ENCODE data around the gene CSNK1E.

The CSNK1E gene

DNA sequence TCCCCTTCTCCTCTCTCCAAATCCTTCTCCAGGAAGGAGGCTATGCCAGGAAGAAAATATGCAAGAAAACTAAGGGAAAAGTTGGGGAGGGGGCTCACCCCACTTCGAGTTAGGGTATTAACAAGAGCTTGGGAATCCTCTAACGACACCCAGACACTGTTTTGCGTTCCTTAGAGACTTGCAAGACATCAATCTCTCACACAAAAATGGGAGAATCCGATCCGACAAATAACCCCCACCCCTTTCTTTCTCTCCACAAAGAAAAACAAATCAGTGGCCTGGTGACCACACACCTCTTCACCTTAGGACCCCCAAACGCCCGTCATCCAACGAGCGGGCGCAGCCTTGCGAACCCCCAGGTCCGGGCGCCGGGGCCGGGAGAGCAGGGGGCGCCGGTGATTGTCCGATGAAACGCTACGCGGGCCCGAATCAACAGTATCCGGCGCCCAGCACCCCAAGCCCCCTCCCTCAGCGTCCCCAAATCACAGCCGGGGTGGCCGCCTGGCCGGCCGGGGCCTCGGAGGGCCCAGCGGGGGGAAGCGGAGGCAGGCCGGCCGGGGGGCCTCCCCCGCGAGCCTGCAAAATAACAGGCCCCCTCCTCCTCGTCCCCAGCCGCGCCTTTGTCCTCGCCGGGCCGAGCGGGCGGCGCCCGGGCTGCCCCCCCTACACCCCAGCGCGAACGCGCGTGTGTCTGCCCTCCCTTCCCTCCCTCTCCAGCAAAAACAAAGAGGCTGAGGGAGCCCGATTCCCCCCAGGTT, 690 bp downstream of the CSNK1E start:
- peak overlapping the region; percentile 90 for H3K4me3 Mint-ChIP-seq
- no peaks in the 10 kb centered on the region for H3K9me3 Mint-ChIP-seq
- H3K36me3 Mint-ChIP-seq (ENCODE audit: low read depth) = peaks cover 4% of the 10 kb centered on the region
- peak overlapping the region; percentile 93 for H3K27ac Mint-ChIP-seq
- peak; percentile 33 for DNase-seq (ENCODE audit: low spot score)
- peaks cover 37% of the 10 kb centered on the region for H3K4me1 Mint-ChIP-seq (ENCODE audit: low read depth)
- H3K27me3 Mint-ChIP-seq (ENCODE audit: low read depth) = no peaks in the 10 kb centered on the region

DNA sequence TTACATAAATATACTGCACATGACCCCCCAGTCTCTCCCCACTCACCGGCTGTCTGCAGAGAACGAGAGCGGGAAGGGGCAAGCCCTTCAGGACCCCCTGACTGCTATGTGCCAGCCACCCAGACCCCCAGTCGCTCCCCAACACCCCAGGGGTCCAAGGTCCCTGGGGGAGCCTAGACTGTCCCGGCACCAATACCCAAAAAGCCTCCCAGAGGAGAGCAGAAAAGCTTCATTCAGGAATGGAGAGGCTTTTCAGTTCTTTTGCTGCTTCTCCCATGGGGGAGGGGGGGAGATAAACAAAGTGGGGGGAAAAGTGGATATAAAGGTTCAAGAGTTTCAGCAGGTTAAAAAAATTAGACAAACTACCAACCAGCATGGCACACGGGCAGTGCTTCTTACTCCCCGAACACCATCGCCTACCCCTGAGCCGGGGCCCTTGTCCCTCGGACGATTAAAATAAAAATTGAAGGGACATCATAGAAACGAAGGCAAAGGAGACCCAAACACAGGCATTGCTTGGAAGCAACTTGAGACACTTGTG, 1.3 kb downstream of the CSNK1E start:
- Mint-ChIP-seq H3K9me3 (no peaks in the 10 kb centered on the region), H3K4me3 (peak overlapping the region; percentile 90), H3K27ac (peak overlapping the region; percentile 93), H3K27me3 (ENCODE audit: low read depth) (no peaks in the 10 kb centered on the region), H3K36me3 (ENCODE audit: low read depth) (peaks cover 7% of the 10 kb centered on the region), H3K4me1 (ENCODE audit: low read depth) (peaks cover 43% of the 10 kb centered on the region)
- no peak for DNase-seq (ENCODE audit: low spot score)

GRCh38 chr22:38314933-38315822, 2.1 kb downstream of the CSNK1E start:
- peak overlapping the region; percentile 90 for H3K4me3 Mint-ChIP-seq
- H3K9me3 Mint-ChIP-seq = no peaks in the 10 kb centered on the region
- peaks cover 7% of the 10 kb centered on the region for H3K36me3 Mint-ChIP-seq (ENCODE audit: low read depth)

GRCh38 chr22:38314051-38314932, 2.9 kb downstream of the CSNK1E start:
- peak overlapping the region; percentile 93 for H3K27ac Mint-ChIP-seq
- H3K36me3 Mint-ChIP-seq (ENCODE audit: low read depth) = peaks cover 7% of the 10 kb centered on the region
- no peaks in the 10 kb centered on the region for H3K9me3 Mint-ChIP-seq
- no peaks in the 10 kb centered on the region for H3K27me3 Mint-ChIP-seq (ENCODE audit: low read depth)
- peaks cover 47% of the 10 kb centered on the region for H3K4me1 Mint-ChIP-seq (ENCODE audit: low read depth)
- H3K4me3 Mint-ChIP-seq = peak overlapping the region; percentile 90
- DNase-seq (ENCODE audit: low spot score) = no peak

More at GRCh38 chr22:38314933-38315822, 2.1 kb downstream of the CSNK1E start:
- H3K27me3 Mint-ChIP-seq (ENCODE audit: low read depth) = no peaks in the 10 kb centered on the region
- H3K27ac Mint-ChIP-seq = peak overlapping the region; percentile 93
- DNase-seq (ENCODE audit: low spot score) = no peak
- peaks cover 47% of the 10 kb centered on the region for H3K4me1 Mint-ChIP-seq (ENCODE audit: low read depth)

GRCh38 chr22:38313384-38313955, 3.8 kb downstream of the CSNK1E start:
- H3K27me3 Mint-ChIP-seq (ENCODE audit: low read depth) = no peaks in the 10 kb centered on the region
- peak overlapping the region; percentile 81 for H3K27ac Mint-ChIP-seq
- DNase-seq (ENCODE audit: low spot score) = no peak
- peaks cover 8% of the 10 kb centered on the region for H3K36me3 Mint-ChIP-seq (ENCODE audit: low read depth)
- no peaks in the 10 kb centered on the region for H3K9me3 Mint-ChIP-seq
- peaks cover 49% of the 10 kb centered on the region for H3K4me1 Mint-ChIP-seq (ENCODE audit: low read depth)
- H3K4me3 Mint-ChIP-seq = peak overlapping the region; percentile 62

DNA sequence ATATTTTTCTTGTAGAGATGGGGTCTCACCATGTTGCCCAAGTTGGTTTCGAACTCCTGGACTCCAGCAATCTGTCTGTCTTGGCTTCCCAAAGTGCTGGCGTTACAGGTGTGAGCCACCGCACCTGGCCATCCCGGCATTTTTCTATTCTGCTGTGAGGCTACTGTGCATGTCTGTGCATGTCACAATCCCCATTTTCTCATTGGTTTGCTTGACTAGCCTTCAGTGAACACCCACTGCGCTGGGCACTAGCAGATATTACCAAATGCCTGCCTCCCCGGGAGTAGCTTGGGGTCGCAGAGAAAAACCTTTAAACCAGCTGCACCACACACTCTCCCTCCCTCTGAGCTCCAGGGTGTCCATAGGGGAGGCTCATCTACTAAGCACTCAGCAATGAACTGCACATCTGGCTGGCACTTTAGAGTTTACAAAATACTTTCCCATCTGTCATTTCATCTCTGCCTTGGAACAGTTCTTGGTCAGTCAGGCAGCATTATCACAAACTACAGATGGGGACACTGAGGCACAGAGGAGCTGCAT, 4.9 kb downstream of the CSNK1E start:
- Mint-ChIP-seq H3K4me1 (ENCODE audit: low read depth) (peaks cover 45% of the 10 kb centered on the region), H3K36me3 (ENCODE audit: low read depth) (peaks cover 8% of the 10 kb centered on the region), H3K4me3 (no peak overlapping the region), H3K27me3 (ENCODE audit: low read depth) (no peaks in the 10 kb centered on the region), H3K9me3 (no peaks in the 10 kb centered on the region), H3K27ac (peak overlapping the region; percentile 31)
- no peak for DNase-seq (ENCODE audit: low spot score)

DNA sequence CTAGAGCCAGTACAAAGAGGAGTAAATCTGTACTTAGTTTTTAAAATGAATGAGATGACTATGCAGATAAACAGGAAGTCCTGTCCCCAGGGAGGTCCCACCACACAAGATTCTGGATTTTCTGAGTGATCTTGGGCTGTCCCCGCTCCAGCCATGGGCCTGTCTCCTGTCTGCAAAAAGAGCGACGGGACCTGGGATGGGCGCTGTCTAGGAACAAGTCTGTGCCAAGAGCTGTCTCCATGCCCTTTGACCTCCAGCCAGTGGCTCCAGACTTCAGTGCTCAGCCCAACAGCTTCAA, 6.0 kb downstream of the CSNK1E start:
- Mint-ChIP-seq H3K27me3 (ENCODE audit: low read depth) (no peaks in the 10 kb centered on the region), H3K9me3 (no peaks in the 10 kb centered on the region), H3K4me3 (peak overlapping the region; percentile 24), H3K27ac (peak overlapping the region; percentile 67), H3K4me1 (ENCODE audit: low read depth) (peaks cover 44% of the 10 kb centered on the region), H3K36me3 (ENCODE audit: low read depth) (peaks cover 10% of the 10 kb centered on the region)
- DNase-seq (ENCODE audit: low spot score) = no peak

DNA sequence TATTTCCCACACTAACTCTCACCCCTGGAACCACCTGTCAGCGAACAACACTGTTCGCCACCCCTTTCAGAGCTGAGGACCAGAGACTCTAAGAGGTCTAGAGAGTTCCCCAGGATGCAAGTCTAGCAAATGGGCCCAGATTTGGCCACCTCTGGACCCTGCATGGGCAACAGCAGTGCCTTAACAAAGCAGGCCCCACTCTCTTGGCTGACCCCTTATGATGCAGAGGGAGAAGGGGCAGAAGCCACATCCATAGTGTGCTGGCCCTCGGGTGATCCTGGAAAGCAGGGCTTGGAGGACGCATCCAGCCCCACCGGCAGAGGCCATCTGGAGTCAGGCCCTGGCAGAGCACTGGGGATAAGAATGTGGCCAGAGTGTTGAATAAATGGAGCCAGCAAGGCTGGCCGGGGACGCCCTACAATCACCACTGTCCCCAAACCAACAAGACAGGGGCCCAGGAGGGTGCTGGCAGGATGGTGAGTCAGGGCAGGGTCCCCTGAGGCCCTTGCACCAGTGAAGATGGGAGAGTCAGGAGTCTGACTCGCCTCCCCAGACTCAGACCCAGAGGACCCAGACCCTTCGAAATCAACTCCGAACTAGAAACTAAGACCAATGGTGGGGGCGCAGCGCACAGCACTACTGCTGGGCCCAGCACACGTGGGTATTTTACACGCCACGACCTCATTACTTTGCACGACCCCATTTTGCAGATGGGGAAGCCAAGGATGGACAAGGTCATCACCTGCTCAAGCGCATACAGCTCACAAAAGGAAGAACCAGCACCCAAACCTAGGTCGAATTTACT, 6.5 kb downstream of the CSNK1E start:
- DNase-seq (ENCODE audit: low spot score) = no peak
- no peaks in the 10 kb centered on the region for H3K9me3 Mint-ChIP-seq
- H3K27ac Mint-ChIP-seq = peak overlapping the region; percentile 67
- peaks cover 44% of the 10 kb centered on the region for H3K4me1 Mint-ChIP-seq (ENCODE audit: low read depth)
- no peak overlapping the region for H3K4me3 Mint-ChIP-seq
- H3K36me3 Mint-ChIP-seq (ENCODE audit: low read depth) = peaks cover 10% of the 10 kb centered on the region
- no peaks in the 10 kb centered on the region for H3K27me3 Mint-ChIP-seq (ENCODE audit: low read depth)

GRCh38 chr22:38309614-38310517, 7.4 kb downstream of the CSNK1E start:
- Mint-ChIP-seq H3K27me3 (ENCODE audit: low read depth) (no peaks in the 10 kb centered on the region), H3K36me3 (ENCODE audit: low read depth) (peaks cover 10% of the 10 kb centered on the region), H3K9me3 (no peaks in the 10 kb centered on the region), H3K27ac (no peak overlapping the region), H3K4me1 (ENCODE audit: low read depth) (peaks cover 40% of the 10 kb centered on the region), H3K4me3 (no peak overlapping the region)
- no peak for DNase-seq (ENCODE audit: low spot score)

- Mint-ChIP-seq H3K27me3 (ENCODE audit: low read depth) (no peaks in the 10 kb centered on the region), H3K9me3 (no peaks in the 10 kb centered on the region), H3K4me1 (ENCODE audit: low read depth) (peaks cover 33% of the 10 kb centered on the region), H3K4me3 (no peak overlapping the region), H3K36me3 (ENCODE audit: low read depth) (peaks cover 12% of the 10 kb centered on the region), H3K27ac (peak overlapping the region; percentile 50)
- DNase-seq (ENCODE audit: low spot score) = no peak
Measured at GRCh38 chr22:38308791-38309498, 8.3 kb downstream of the CSNK1E start.
